Activated CD4-positive, alpha-beta T cell treated with anti-CD3 and anti-CD28 coated beads, Interleukin-10, Interleukin-2, amounts not matched to agents 100 ng/mL and 50 ng/mL, durations not matched to agents 16 hours and 8 hours (primary cell): ENCODE data around the gene PCDHGA9.
"Not testable (repeated sequence)": the region's sequence is repeated elsewhere in the genome, so short reads cannot be mapped to it uniquely, and the experiment has no call there.

Source experiments
- DNase-seq: peaks from one replicate; pipeline ENCODE4 v3.0.0-alpha.2; 2020

PCDHGA9 gene

GRCh38 chr5:141402553-141403243 is at the start of gene PCDHGA9:
Gene PCDHGA9, plus strand, starts transcription at chr5:141402778. Its CDS starts 175 bp downstream, at chr5:141402953.
- no peak for DNase-seq

GRCh38 chr5:141354900-141355469 is 47.6 kb upstream of the PCDHGA9 start, which contains the start of gene PCDHGA4:
Gene PCDHGA4, plus strand, starts transcription at chr5:141355021. Its CDS starts 87 bp downstream, at chr5:141355108.
- DNase-seq = no peak

- DNase-seq = no peak
These were observed 46.9 kb upstream of the PCDHGA9 start for GRCh38 chr5:141355641-141356040.

- DNase-seq = no peak
These were observed 46.4 kb upstream of the PCDHGA9 start for GRCh38 chr5:141356133-141356532.

GRCh38 chr5:141356950-141357349 is 45.6 kb upstream of the PCDHGA9 start:
- DNase-seq = no peak

GRCh38 chr5:141359790-141360426 is 42.7 kb upstream of the PCDHGA9 start, which contains the start of gene PCDHGB2:
Gene PCDHGB2, plus strand, starts transcription at chr5:141359994. Its CDS starts 142 bp downstream, at chr5:141360136.
- peak; percentile 4 for DNase-seq

- no peak for DNase-seq
These were observed 41.9 kb upstream of the PCDHGA9 start for GRCh38 chr5:141360685-141361084.

- DNase-seq = no peak
These were observed 39.9 kb upstream of the PCDHGA9 start for GRCh38 chr5:141362719-141363118.

GRCh38 chr5:141363952-141364660 is 38.5 kb upstream of the PCDHGA9 start, which contains the start of gene PCDHGA5:
Gene PCDHGA5, plus strand, starts transcription at chr5:141364162. Its CDS starts 169 bp downstream, at chr5:141364331.
- no peak for DNase-seq

- DNase-seq = no peak
These were observed 36.3 kb upstream of the PCDHGA9 start for GRCh38 chr5:141366016-141366896.

GRCh38 chr5:141369994-141370848 is 32.4 kb upstream of the PCDHGA9 start, which contains the start of gene PCDHGB3:
Gene PCDHGB3, plus strand, starts transcription at chr5:141370242. Its CDS starts 153 bp downstream, at chr5:141370395.
- peak; percentile 41 for DNase-seq

GRCh38 chr5:141371572-141372475 is 30.8 kb upstream of the PCDHGA9 start:
- no peak for DNase-seq

- DNase-seq = no peak
These were observed 28.8 kb upstream of the PCDHGA9 start, which contains the start of gene PCDHGA6 for GRCh38 chr5:141373673-141374317. Gene PCDHGA6, plus strand, starts transcription at chr5:141373891. Its CDS starts 193 bp downstream, at chr5:141374084.

GRCh38 chr5:141374627-141375026 is 28.0 kb upstream of the PCDHGA9 start:
- no peak for DNase-seq

- not testable (repeated sequence) for DNase-seq
These were observed 27.0 kb upstream of the PCDHGA9 start for GRCh38 chr5:141375444-141376155.

- no peak for DNase-seq
These were observed 19.9 kb upstream of the PCDHGA9 start, which contains the start of gene PCDHGA7 for GRCh38 chr5:141382469-141383294. Gene PCDHGA7, plus strand, starts transcription at chr5:141382742. Its CDS starts 158 bp downstream, at chr5:141382900.

- DNase-seq = no peak
These were observed 19.2 kb upstream of the PCDHGA9 start for GRCh38 chr5:141383345-141383744.
